Activated CD8-positive, alpha-beta memory T cell treated with anti-CD3 and anti-CD28 coated beads, Interleukin-2, amount 50 U/mL, for 4 hours (primary cell): ENCODE data around the gene PAQR6.

ENCODE experiments used
- DNase-seq: peaks from one replicate; pipeline ENCODE4 v3.0.0-alpha.2; 2020

Gene PAQR6

GRCh38 chr1:156262461-156263287, 14.8 kb upstream of the PAQR6 start:
- DNase-seq, result no peak

GRCh38 chr1:156260896-156261295, 13.0 kb upstream of the PAQR6 start:
- DNase-seq, result no peak

GRCh38 chr1:156259805-156260204, 11.9 kb upstream of the PAQR6 start:
- no peak for DNase-seq

GRCh38 chr1:156258859-156259258, 11.0 kb upstream of the PAQR6 start:
- no peak for DNase-seq

- DNase-seq, result no peak
Observed at GRCh38 chr1:156257711-156258110, 9.9 kb upstream of the PAQR6 start.

- DNase-seq, result no peak
Observed at GRCh38 chr1:156253634-156254033, 5.8 kb upstream of the PAQR6 start.

GRCh38 chr1:156251527-156251926, 3.7 kb upstream of the PAQR6 start:
- DNase-seq, result no peak

GRCh38 chr1:156249593-156249992, 1.7 kb upstream of the PAQR6 start:
- no peak for DNase-seq

- no peak for DNase-seq
Observed at GRCh38 chr1:156248323-156248683, 447 bp upstream of the PAQR6 start.

- no peak for DNase-seq
Observed at GRCh38 chr1:156246781-156247459, 936 bp downstream of the PAQR6 start.

- no peak for DNase-seq
Observed at GRCh38 chr1:156246241-156246780, 1.5 kb downstream of the PAQR6 start.

- no peak for DNase-seq
Observed at GRCh38 chr1:156245451-156246232, 2.2 kb downstream of the PAQR6 start.

- no peak for DNase-seq
Observed at GRCh38 chr1:156244712-156245111, 3.1 kb downstream of the PAQR6 start.

- no peak for DNase-seq
Observed at GRCh38 chr1:156244126-156244525, 3.7 kb downstream of the PAQR6 start.

- DNase-seq, result no peak
Observed at GRCh38 chr1:156242738-156243137, 5.1 kb downstream of the PAQR6 start.

GRCh38 chr1:156241926-156242325, 5.9 kb downstream of the PAQR6 start, which contains the start of gene BGLAP:
Gene BGLAP, plus strand, starts transcription at chr1:156242184. Its CDS starts 48 bp downstream, at chr1:156242232.
- DNase-seq, result no peak

GRCh38 chr1:156241311-156241811, 6.5 kb downstream of the PAQR6 start:
- DNase-seq, result no peak

- no peak for DNase-seq
Observed at GRCh38 chr1:156238248-156238647, 9.6 kb downstream of the PAQR6 start.

- no peak for DNase-seq
Observed at GRCh38 chr1:156236164-156236563, 11.7 kb downstream of the PAQR6 start.

GRCh38 chr1:156233426-156234127, 14.3 kb downstream of the PAQR6 start:
- no peak for DNase-seq

GRCh38 chr1:156232201-156232894, 15.5 kb downstream of the PAQR6 start:
- no peak for DNase-seq

GRCh38 chr1:156230473-156230837, 17.4 kb downstream of the PAQR6 start:
- no peak for DNase-seq
